ENCODE data around the gene PRKAG2. TPM values are rescaled to one million over a fixed set of nuclear protein-coding genes. Genes with fewer than 3 reads are reported as not detected.
"Not testable (repeated sequence)": the region's sequence is repeated elsewhere in the genome, so short reads cannot be mapped to it uniquely, and the experiment has no call there.

The PRKAG2 gene
- total and polyA plus RNA-seq, 2 experiments from 2014 or later, result 17.0 to 19.5 TPM

DNA sequence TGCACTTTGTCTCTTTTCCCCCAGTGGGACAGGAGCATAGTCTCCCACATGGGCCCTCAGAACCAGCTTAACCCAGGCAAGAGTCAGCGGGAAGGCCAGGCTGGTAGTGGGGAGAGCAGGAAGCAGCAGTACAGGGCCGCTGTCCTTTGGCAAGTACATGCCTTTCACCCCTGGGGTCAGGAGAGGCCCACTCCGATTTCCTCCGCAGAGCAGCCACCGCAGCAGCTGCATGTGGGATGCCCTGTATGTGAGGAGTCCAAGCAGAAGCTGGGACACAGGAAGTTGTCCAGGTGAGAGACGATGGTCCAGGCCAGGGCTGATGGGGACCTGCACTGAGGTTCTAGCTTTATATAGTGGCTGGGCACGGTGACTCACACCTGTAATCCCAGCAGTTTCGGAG is 42.7 kb upstream of the PRKAG2 start:
- 81% methylated on average over 8 of the region's 8 CpGs for WGBS, 2 experiments (ENCODE audit: low coverage in 1 of 2, low lambda C conversion rate in 2 of 2, missing lambda C conversion rate in 2 of 2)
- H3K36me3 ChIP-seq (ENCODE audit: low read depth), result no peaks in the 10 kb centered on the region
- DNase-seq, result no peak
- H3K27ac ChIP-seq, result no peak overlapping the region
- TF ChIP-seq EZH2phosphoT487 (IDR thresholded peaks at IDR 0.05; ENCODE audit: insufficient read depth, low read depth) (no peak), EZH2 (IDR thresholded peaks at IDR 0.05; ENCODE audit: insufficient read depth, poor library complexity, severe bottlenecking) (no peak)
- no peaks in the 10 kb centered on the region for H3F3A ChIP-seq (ENCODE audit: insufficient read depth)
- H3K4me1 ChIP-seq (ENCODE audit: insufficient read depth), result no peaks in the 10 kb centered on the region
- H3K9ac ChIP-seq, result no peak overlapping the region
- no peaks in the 10 kb centered on the region for H3K9me2 ChIP-seq (ENCODE audit: insufficient read depth)
- H3K79me2 ChIP-seq (ENCODE audit: insufficient read depth), result no peaks in the 10 kb centered on the region
- no peak overlapping the region for H3K4me3 ChIP-seq
- no peaks in the 10 kb centered on the region for H4K20me1 ChIP-seq (ENCODE audit: insufficient read depth)
- peaks cover 56% of the 10 kb centered on the region for H3K27me3 ChIP-seq (replicated peaks; ENCODE audit: insufficient read depth)
- in situ Hi-C loops (cut with MboI), result no loop called here
- H3K9me3 ChIP-seq (ENCODE audit: low read depth), result no peaks in the 10 kb centered on the region
- no peak overlapping the region for H3K4me2 ChIP-seq (ENCODE audit: unreplicated experiment)
- H2AFZ ChIP-seq, result no peak overlapping the region

DNA sequence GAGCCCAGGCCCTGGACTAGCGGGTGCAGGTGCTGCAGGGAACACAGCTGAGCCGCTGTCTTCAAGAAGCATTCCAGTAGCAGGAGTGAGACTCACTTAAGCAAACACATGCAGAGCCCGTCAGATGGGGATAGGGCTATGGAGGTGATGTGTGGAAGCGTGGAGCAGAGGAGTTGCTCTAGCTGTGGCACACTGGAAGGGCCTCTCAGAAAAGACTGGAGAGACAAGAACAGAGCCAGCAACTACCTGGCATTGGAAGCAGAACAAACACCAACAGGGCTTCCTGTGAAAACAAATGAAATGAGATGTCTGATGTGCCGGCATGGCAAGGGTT is 41.6 kb upstream of the PRKAG2 start:
- no peak for TF ChIP-seq EZH2 (IDR thresholded peaks at IDR 0.05; ENCODE audit: insufficient read depth, poor library complexity, severe bottlenecking)
- TF ChIP-seq EZH2phosphoT487 (IDR thresholded peaks at IDR 0.05; ENCODE audit: insufficient read depth, low read depth), result no peak
- DNase-seq, result no peak

DNA sequence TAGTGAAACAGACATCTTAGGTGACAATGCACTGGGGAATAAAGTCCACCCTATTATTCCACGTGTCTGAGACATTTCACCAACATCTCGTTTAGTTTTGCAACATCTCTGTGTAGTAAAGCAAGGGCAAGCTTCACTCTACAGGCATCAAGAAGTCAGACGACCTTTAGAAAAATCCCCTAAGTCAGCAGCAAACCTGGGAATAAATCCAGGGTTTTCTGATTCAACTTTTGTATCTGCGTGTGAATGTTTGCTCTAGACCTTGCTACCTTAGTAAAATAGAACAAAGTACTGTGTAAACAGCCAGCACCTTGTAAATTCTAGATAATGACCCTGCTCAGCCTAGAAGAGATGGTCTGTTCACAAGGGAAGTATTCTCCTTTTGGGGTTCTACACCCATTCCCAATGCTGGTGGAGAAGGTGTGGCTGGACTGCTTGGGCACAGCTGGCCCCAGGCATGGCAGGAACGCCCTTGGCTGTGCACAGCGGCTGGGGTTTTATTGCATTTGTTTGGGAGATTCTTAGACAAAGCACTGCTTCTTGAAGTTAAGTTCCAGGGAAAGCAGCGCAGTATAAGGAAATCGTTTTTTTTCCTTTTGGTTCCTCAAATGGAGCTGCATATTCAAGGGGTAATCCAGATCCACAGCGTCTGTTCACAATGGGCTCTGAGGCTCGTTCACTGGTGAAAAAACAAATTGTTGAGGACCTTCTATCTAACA is 41.0 kb upstream of the PRKAG2 start:
- TF ChIP-seq EZH2 (IDR thresholded peaks at IDR 0.05; ENCODE audit: insufficient read depth, poor library complexity, severe bottlenecking) (no peak), EZH2phosphoT487 (IDR thresholded peaks at IDR 0.05; ENCODE audit: insufficient read depth, low read depth) (no peak)
- Histone ChIP-seq H3K4me1 (ENCODE audit: insufficient read depth) (no peaks in the 10 kb centered on the region), H2AFZ (no peak overlapping the region), H3K27me3 (replicated peaks; ENCODE audit: insufficient read depth) (peaks cover 45% of the 10 kb centered on the region), H3K4me2 (ENCODE audit: unreplicated experiment) (no peak overlapping the region), H4K20me1 (ENCODE audit: insufficient read depth) (no peaks in the 10 kb centered on the region), H3K9ac (no peak overlapping the region), H3K9me2 (ENCODE audit: insufficient read depth) (no peaks in the 10 kb centered on the region), H3K36me3 (ENCODE audit: low read depth) (no peaks in the 10 kb centered on the region), H3K79me2 (ENCODE audit: insufficient read depth) (no peaks in the 10 kb centered on the region), H3K27ac (no peak overlapping the region), H3K9me3 (ENCODE audit: low read depth) (no peaks in the 10 kb centered on the region), H3K4me3 (no peak overlapping the region), H3F3A (ENCODE audit: insufficient read depth) (no peaks in the 10 kb centered on the region)
- in situ Hi-C loops (cut with MboI), result no loop called here
- 2 to 6% methylated on average over 10 of the region's 10 CpGs for WGBS, 2 experiments (ENCODE audit: low coverage in 1 of 2, low lambda C conversion rate in 2 of 2, missing lambda C conversion rate in 2 of 2)
- peak; percentile 54 for DNase-seq

More for the DNA sequence above, 41.6 kb upstream of the PRKAG2 start:
- 60 to 61% methylated on average over 5 of the region's 5 CpGs for WGBS, 2 experiments (ENCODE audit: low coverage in 1 of 2, low lambda C conversion rate in 2 of 2, missing lambda C conversion rate in 2 of 2)
- no peak overlapping the region for H3K27ac ChIP-seq
- H3K4me3 ChIP-seq, result no peak overlapping the region
- H3K9ac ChIP-seq, result no peak overlapping the region
- H3K9me2 ChIP-seq (ENCODE audit: insufficient read depth), result no peaks in the 10 kb centered on the region
- H3K4me2 ChIP-seq (ENCODE audit: unreplicated experiment), result no peak overlapping the region
- H3K36me3 ChIP-seq (ENCODE audit: low read depth), result no peaks in the 10 kb centered on the region
- in situ Hi-C loops (cut with MboI), result no loop called here
- no peaks in the 10 kb centered on the region for H3K4me1 ChIP-seq (ENCODE audit: insufficient read depth)
- H3K79me2 ChIP-seq (ENCODE audit: insufficient read depth), result no peaks in the 10 kb centered on the region
- no peaks in the 10 kb centered on the region for H4K20me1 ChIP-seq (ENCODE audit: insufficient read depth)
- H3F3A ChIP-seq (ENCODE audit: insufficient read depth), result no peaks in the 10 kb centered on the region
- peaks cover 50% of the 10 kb centered on the region for H3K27me3 ChIP-seq (replicated peaks; ENCODE audit: insufficient read depth)
- H3K9me3 ChIP-seq (ENCODE audit: low read depth), result no peaks in the 10 kb centered on the region
- H2AFZ ChIP-seq, result no peak overlapping the region

DNA sequence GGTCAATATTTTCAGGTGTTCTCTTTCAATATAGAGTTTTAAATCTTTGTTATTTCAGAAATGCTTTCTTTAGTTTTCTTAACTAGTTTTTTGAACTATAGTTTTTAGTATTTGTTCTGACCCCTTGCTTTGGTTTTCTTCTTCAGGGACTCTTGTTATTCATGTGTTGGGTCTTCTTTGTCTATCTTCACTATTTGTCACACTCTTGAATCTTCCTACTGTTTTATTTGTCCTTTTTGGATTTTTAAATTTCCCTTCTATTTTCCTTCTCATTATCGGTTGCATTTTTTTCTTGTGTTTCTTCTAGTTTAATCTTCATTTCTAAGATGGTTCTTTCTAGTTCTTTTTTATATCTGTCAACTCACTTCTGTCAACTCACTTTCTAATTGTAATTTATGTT is 37.1 kb upstream of the PRKAG2 start:
- Histone ChIP-seq H3K27ac (no peak overlapping the region), H3K79me2 (ENCODE audit: insufficient read depth) (no peaks in the 10 kb centered on the region), H3K9me3 (ENCODE audit: low read depth) (no peaks in the 10 kb centered on the region), H3K9ac (no peak overlapping the region), H3K4me2 (ENCODE audit: unreplicated experiment) (no peak overlapping the region), H3K4me3 (no peak overlapping the region), H3K9me2 (ENCODE audit: insufficient read depth) (no peaks in the 10 kb centered on the region), H3F3A (ENCODE audit: insufficient read depth) (no peaks in the 10 kb centered on the region), H3K36me3 (ENCODE audit: low read depth) (no peaks in the 10 kb centered on the region), H2AFZ (no peak overlapping the region), H3K27me3 (replicated peaks; ENCODE audit: insufficient read depth) (peaks cover 41% of the 10 kb centered on the region), H4K20me1 (ENCODE audit: insufficient read depth) (no peaks in the 10 kb centered on the region), H3K4me1 (ENCODE audit: insufficient read depth) (no peaks in the 10 kb centered on the region)
- TF ChIP-seq EZH2phosphoT487 (IDR thresholded peaks at IDR 0.05; ENCODE audit: insufficient read depth, low read depth) (no peak), EZH2 (IDR thresholded peaks at IDR 0.05; ENCODE audit: insufficient read depth, poor library complexity, severe bottlenecking) (no peak)
- WGBS, 2 experiments (ENCODE audit: low coverage in 1 of 2, low lambda C conversion rate in 2 of 2, missing lambda C conversion rate in 2 of 2), result 48 to 57% methylated on average over 1 of the region's 1 CpG
- in situ Hi-C loops (cut with MboI), result no loop called here
- DNase-seq, result no peak

DNA sequence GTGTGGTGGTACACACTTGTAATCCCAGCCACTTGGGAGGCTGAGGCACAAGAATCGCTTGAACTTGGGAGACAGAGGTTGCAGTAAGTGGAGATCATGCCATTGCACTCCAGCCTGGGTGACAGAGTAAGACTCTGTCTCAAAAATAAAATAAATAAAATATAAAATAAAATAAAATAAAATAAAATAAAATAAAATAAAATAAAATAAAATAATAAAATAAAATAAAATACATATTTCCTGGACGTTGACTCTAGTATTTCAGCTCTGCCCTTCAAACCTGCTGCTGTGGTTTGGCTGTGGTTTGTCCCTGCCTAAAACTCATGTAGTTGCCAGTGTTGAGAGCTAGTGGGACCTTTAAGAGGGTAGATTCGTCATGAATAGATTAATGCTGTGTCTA is 33.7 kb upstream of the PRKAG2 start:
- H3F3A ChIP-seq (ENCODE audit: insufficient read depth); H2AFZ ChIP-seq; DNase-seq; H3K9me3 ChIP-seq (ENCODE audit: low read depth); H3K36me3 ChIP-seq (ENCODE audit: low read depth); H4K20me1 ChIP-seq (ENCODE audit: insufficient read depth); H3K4me2 ChIP-seq (ENCODE audit: unreplicated experiment); H3K27ac ChIP-seq; H3K9me2 ChIP-seq (ENCODE audit: insufficient read depth); H3K4me1 ChIP-seq (ENCODE audit: insufficient read depth); H3K4me3 ChIP-seq; H3K9ac ChIP-seq; H3K79me2 ChIP-seq (ENCODE audit: insufficient read depth); in situ Hi-C loops (cut with MboI): not testable (repeated sequence)
- 51 to 66% methylated on average over 3 of the region's 3 CpGs for WGBS, 2 experiments (ENCODE audit: low coverage in 1 of 2, low lambda C conversion rate in 2 of 2, missing lambda C conversion rate in 2 of 2)
- peaks cover 43% of the 10 kb centered on the region for H3K27me3 ChIP-seq (replicated peaks; ENCODE audit: insufficient read depth)

DNA sequence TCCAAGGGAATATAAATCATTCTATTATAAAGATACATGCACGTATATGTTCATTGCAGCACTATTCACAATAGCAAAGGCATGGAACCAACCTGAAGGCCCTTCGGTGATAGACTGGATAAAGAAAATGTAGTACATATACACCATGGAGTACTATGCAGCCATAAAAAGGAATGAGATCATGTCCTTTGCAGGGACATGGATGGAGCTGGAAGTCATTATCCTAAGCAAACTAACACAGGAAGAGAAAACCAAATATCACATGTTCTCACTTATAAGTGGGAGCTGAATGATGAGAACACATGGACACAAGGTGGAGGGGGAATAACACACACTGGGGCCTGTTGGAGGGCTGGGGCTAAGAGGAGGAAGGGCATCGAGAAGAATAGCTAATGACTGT is 30.2 kb upstream of the PRKAG2 start:
- H4K20me1 ChIP-seq (ENCODE audit: insufficient read depth); DNase-seq; H3F3A ChIP-seq (ENCODE audit: insufficient read depth); H3K79me2 ChIP-seq (ENCODE audit: insufficient read depth); H2AFZ ChIP-seq; in situ Hi-C loops (cut with MboI); H3K4me1 ChIP-seq (ENCODE audit: insufficient read depth); H3K27ac ChIP-seq; H3K9ac ChIP-seq; H3K4me3 ChIP-seq; H3K9me2 ChIP-seq (ENCODE audit: insufficient read depth); H3K36me3 ChIP-seq (ENCODE audit: low read depth); H3K4me2 ChIP-seq (ENCODE audit: unreplicated experiment); H3K9me3 ChIP-seq (ENCODE audit: low read depth): not testable (repeated sequence)
- H3K27me3 ChIP-seq (replicated peaks; ENCODE audit: insufficient read depth), result peaks cover 60% of the 10 kb centered on the region
- WGBS, 2 experiments (ENCODE audit: low coverage in 1 of 2, low lambda C conversion rate in 2 of 2, missing lambda C conversion rate in 2 of 2), result 24 to 36% methylated on average over 3 of the region's 3 CpGs
